GM18507 (cell line): ENCODE data around the gene GSTA2.
"Not testable (repeated sequence)": the region's sequence is repeated elsewhere in the genome, so short reads cannot be mapped to it uniquely, and the experiment has no call there.

Experiments used
- DNase-seq: peaks from one replicate; pipeline ENCODE4 v3.0.0; 2011; ENCODE audit warnings: low read depth; ENCODE audit not compliant: insufficient read length; ENCODE audit errors: extremely low spot score
- FAIRE-seq: peaks from 2 replicates; lab custom pipeline; 2011; peaks lifted over from hg19 to GRCh38; lab: Jason Lieb, UNC

GSTA2 gene

GRCh38 chr6:52761673-52762491, 1.4 kb downstream of the GSTA2 start:
- not testable (repeated sequence) for FAIRE-seq

DNA sequence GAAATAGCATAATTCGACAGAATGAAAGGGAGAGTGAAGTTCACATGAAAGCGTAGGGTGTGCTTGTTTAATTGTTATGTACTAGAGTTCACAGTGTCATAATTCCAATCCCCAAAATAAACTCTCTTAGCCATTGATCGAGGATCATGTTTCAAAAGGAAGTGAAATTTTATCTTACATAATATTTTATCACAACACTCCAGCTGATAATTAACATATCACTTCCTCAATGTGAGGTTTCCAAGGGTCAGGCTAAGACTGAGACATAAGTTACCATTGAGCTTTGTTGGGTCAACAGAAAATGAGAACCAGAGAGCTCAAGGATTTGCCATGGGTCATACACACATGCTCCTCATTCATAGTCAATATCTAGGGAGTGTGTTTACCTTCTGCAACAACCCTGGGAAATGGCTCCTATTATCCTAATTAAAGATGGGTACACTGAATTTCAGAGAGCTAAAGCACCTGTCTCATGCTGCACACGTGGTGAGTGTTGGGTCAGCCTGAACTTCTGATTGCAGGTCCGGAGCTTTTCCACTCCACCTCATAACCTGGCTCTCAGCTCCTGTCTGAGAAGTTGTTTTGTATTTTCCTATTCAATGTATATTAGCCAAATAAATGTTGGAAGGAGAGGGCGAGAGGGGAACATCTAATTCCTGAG, 3.0 kb downstream of the GSTA2 start:
- no peak for FAIRE-seq
- no peak for DNase-seq

More at GRCh38 chr6:52761673-52762491, 1.4 kb downstream of the GSTA2 start:
- not testable (repeated sequence) for DNase-seq

DNA sequence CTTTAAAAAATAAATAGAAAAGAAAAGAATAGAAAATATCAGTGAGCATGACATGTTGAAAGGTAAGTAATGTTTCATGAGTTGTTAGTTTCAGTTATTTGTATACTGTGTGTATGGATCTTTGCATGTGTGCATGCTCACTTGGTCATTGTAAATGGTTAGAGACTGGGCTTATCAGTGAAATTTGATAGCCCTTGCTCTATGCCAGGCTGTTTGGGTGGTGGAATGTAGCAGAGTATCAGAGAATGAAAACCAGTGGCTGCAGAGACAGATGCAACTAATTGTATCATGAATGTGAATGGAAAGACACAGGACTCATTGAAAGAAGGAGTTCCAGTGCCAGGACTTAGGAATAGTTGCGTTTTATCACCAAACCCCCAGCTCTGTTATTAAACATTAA, 4.2 kb downstream of the GSTA2 start:
- FAIRE-seq (no peak), DNase-seq (no peak)

DNA sequence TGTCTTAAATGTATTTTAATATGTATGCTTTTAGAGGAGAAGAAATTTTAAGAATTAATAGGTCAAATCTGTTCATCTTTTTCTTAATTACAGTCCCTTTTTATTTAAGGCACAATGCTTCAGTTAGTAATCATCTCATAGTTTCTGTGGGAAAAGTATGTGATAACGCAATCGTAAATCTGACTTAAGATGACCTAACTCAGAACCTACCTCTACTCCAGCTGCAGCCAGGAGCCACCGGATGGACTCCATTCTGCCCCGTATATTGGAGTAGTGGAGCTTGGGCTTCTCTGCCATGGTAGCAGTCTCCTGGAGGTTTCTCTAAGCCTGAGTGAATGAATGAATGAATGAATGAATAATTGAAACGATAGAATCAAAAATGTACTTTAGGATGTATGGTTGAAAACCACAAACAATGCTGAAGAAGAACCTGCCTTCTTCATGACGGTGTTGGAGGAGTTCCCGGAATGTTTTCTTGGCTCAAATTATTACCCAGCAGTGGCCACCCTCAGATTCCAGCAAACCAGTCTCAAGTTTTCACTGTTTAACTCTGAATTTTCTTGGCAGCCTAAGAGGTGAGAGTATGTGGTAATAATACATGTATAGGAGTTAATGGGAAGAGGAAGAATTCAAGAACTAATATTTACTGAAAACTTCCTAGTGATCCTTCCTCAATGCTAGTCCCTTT, 5.5 kb downstream of the GSTA2 start:
- not testable (repeated sequence) for FAIRE-seq, DNase-seq

DNA sequence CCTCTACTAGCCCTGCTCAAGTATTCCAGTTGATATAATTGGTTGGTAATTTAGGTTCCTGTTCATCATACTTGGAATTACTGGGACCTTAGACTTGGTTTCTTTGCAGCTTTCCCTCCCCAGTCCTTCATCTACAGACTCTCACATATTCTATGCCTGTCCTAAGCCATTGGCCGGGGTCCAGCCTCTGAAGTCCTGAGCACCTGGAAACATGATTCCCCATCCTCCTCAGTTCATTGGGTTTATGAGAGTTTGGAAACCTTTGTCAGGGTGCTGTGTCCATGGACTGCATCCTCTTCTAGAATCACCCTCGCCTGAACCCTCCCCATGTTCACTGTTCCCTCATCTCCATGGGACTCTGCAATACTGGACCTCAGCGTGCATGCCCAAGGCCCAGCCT, 8.8 kb downstream of the GSTA2 start:
- FAIRE-seq: no peak
- no peak for DNase-seq

DNA sequence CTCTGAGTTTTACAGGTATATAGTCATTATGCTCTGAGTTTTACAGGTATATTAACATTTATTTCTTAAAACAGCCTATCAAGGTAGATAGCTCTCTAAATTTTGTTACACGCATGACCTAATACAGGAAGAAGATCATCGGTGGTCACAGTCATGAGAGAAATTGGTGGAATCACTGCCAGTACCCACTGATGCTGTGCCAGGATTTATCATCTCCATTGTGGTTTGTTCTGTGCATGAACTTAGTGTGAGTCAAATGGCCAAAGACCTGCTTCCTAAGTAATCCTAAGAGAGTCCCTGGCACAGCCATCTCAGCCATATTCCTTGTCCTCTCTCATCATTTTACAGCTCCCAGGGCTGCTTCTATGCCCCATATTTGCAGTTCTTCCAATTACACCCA, 10.1 kb downstream of the GSTA2 start:
- not testable (repeated sequence) for DNase-seq, FAIRE-seq

DNA sequence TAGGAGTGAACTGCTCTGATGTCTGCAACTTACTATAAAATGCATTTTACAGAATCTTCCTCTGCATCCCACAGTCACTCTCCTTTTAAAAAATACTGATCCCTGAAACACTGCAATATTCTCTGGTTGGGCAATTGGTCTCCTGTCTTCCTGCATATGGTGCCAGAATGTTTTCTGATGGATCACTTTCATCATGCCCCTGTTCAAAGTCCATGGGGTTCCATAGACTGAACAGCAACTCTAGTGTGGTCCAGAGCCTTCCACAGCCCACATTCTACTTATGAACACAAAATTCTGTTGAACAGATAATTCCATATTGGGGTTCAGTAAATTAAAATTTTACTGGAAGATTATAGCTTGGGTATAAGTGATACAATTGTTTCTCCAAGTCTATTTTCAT, 11.0 kb downstream of the GSTA2 start:
- FAIRE-seq (no peak), DNase-seq (no peak)

GRCh38 chr6:52749556-52750152, 13.6 kb downstream of the GSTA2 start:
- FAIRE-seq (no peak), DNase-seq (no peak)

- FAIRE-seq, DNase-seq: not testable (repeated sequence)
These were observed 16.0 kb downstream of the GSTA2 start for GRCh38 chr6:52747301-52747700.

GRCh38 chr6:52746213-52746612, 17.1 kb downstream of the GSTA2 start:
- DNase-seq (no peak), FAIRE-seq (no peak)

DNA sequence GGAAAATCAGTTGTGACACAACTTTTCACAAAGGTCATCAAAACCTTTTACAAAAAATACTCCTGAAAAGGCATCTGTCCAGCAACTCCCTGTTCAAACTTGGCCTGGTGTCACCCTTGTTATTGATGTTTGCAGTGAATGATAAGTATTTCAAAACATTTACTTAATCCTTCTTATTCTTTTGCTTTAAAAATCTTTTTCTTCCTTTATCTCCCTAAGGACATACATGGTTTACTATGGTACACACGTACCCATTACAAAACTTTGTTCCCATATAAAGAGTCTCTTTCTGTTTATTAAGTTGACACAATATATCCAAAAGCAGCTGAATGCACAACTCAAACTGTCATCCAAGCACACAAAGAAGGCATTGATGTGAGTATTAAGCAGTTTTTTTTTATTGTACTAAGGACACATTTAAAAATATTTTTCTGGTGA, 17.5 kb downstream of the GSTA2 start:
- DNase-seq (no peak), FAIRE-seq (no peak)

DNA sequence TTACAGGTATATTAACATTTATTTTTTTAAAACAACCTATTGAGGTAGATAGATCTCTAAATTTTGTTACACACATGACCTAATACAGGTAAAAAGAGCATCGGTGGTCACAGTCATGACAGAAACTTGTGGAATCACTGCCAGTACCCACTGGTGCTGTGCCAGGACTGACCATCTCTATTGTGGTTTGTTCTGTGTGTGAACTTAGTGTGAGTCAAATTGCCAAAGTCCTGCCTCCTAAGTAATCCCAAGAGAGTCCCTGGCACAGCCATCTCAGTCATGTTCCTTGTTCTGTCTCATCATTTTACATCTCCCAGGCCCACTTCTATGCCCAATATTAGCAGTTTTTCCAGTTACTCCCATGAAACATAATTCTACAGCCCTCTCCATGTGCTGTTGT, 21.4 kb downstream of the GSTA2 start:
- FAIRE-seq (no peak), DNase-seq (no peak)

GRCh38 chr6:52739627-52740026, 23.6 kb downstream of the GSTA2 start:
- no peak for DNase-seq
- FAIRE-seq: no peak

GRCh38 chr6:52739134-52739533, 24.1 kb downstream of the GSTA2 start:
- no peak for DNase-seq
- no peak for FAIRE-seq

- FAIRE-seq (no peak), DNase-seq (no peak)
These were observed 27.1 kb downstream of the GSTA2 start for GRCh38 chr6:52736145-52736544.

- DNase-seq (no peak), FAIRE-seq (no peak)
These were observed 28.2 kb downstream of the GSTA2 start for GRCh38 chr6:52735071-52735470.

GRCh38 chr6:52734072-52734471, 29.2 kb downstream of the GSTA2 start:
- DNase-seq (no peak), FAIRE-seq (no peak)

DNA sequence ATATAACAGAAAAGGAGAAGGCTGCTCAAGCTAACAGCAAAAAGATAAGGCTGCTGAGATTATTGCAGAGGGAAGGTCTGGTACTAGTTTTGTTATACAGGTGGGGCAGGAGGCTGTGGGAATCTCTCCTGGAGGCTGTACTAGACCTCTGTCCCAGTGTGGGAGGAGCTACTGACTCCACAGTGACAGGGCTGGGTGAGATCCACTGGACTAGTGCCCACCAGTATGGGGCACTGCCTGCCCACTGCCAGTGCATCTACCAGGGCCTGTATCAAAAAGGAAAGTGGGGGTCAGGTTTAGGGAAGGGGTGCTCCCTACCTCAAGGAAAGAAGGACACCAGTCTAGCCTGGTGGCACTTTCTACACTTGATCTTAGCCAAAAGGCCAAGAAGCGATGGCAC, 30.1 kb downstream of the GSTA2 start:
- DNase-seq: no peak
- no peak for FAIRE-seq

DNA sequence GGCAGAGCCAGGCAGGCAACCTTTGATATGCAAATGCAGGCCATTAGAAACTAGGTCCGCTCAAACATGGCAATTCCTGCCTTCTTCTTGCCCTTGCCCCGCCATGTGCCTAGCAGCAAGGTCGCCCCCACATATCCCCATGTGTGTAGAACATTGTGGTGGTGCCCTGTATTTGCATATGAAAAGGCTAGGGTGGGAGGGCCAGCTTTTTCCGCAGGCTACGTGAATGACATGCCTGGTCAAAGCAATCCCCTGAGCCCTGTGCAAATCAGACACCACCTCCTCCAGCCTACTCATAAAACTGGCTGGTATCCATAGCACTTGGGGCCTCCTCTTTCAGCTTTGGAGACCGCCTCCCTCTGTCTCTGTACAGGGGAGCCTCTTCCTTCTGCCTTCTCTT, 31.6 kb downstream of the GSTA2 start:
- DNase-seq: no peak
- no peak for FAIRE-seq

DNA sequence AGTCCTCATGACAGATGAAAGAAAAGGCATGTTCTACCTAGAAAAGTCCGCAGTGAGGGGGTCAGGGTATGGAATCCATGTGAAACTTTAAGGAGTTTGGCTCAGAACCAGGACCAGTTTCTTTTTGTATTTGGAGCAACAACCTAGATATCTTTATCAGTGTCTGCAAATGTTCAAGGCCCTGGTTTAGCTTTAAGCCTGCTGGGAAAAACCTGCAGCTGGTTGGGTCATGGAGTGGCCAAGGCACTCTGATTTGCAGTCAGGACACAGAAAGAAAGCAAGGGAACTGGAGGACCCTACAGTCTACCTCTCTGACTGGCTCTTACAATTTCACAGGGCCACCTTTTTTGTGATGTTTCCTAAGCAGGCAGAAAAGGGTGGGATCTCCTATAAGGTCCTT, 33.7 kb downstream of the GSTA2 start:
- no peak for FAIRE-seq

More for the DNA sequence above, 33.7 kb downstream of the GSTA2 start:
- no peak for DNase-seq
